ENCODE measurements around the gene TCP1. TPM values are rescaled to one million over a fixed set of nuclear protein-coding genes. Genes with fewer than 3 reads are reported as not detected.

Gene TCP1
- total RNA-seq, 4 donors from 2014 or later, result 68.8 to 233 (median 135) TPM

GRCh38 chr6:159790956-159791598, 1.7 kb upstream of the TCP1 start:
- Histone ChIP-seq H3K4me1 (peaks cover 0 to 40% (median 13%) of the 10 kb centered on the region in 4 donors), H3K9me3 (no peaks in the 10 kb centered on the region), H3K4me3 (peak overlapping the region; percentile 82 to 100 (median 96)), H3K36me3 (peaks cover 0 to 31% (median 0%) of the 10 kb centered on the region in 3 donors), H3K27me3 (no peaks in the 10 kb centered on the region), H3K27ac (peak overlapping the region; percentile 93 to 100 (median 96))
- peak in 1 of 3 donors; percentile 22 for DNase-seq
- TF ChIP-seq, protein P1, sequence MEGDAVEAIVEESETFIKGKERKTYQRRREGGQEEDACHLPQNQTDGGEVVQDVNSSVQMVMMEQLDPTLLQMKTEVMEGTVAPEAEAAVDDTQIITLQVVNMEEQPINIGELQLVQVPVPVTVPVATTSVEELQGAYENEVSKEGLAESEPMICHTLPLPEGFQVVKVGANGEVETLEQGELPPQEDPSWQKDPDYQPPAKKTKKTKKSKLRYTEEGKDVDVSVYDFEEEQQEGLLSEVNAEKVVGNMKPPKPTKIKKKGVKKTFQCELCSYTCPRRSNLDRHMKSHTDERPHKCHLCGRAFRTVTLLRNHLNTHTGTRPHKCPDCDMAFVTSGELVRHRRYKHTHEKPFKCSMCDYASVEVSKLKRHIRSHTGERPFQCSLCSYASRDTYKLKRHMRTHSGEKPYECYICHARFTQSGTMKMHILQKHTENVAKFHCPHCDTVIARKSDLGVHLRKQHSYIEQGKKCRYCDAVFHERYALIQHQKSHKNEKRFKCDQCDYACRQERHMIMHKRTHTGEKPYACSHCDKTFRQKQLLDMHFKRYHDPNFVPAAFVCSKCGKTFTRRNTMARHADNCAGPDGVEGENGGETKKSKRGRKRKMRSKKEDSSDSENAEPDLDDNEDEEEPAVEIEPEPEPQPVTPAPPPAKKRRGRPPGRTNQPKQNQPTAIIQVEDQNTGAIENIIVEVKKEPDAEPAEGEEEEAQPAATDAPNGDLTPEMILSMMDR (IDR thresholded peaks at IDR 0.05), result no peak
- TF ChIP-seq POLR2A (IDR thresholded peaks at IDR 0.05), result no peak

DNA sequence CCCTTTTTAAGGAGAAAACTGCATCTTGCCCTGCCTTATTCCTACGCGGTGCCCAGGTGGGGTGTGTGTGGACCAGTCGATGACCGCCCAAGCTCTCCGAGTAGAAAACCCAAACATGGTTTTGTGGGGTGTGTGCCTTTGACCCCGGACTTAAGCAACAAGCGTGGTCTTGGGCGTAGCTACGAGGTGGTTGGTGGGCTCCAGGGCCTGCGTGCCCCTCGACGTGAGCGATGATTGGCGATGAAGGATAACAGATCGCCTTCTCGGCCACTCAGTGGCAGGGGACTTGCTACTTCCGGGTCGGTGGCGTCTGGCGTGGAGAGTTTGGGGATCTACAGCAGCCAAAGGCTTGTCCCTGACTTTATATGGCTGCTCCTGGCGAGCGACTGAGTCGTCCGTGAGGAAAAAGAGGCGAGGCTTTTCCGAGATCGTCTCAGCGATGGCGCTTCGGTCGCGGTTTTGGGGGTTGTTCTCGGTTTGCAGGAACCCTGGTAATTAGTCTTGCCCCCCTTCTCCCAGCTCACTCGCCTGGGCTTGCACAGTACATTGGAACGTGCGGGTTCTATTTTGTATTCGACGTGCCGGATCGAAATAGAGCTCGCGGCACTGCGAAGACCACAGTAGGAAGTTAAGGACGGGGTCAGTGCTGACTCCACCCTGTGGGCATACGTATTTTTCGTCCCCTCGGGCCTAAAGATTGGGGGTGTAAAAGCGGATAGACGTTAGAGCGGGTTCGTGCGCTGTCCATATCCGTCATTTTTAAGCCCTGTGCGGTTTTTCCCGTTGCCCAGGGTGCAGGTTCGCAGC, 950 bp upstream of the TCP1 start, which contains the start of gene MRPL18:
TSS of gene MRPL18 (plus strand) at position 319 of the 807 bp plus-strand sequence. CDS start at position 440, 121 bp downstream.
- H3K4me1 ChIP-seq, result peaks cover 0 to 40% (median 13%) of the 10 kb centered on the region in 4 donors
- H3K36me3 ChIP-seq, result peaks cover 0 to 38% (median 0%) of the 10 kb centered on the region in 3 donors
- peak within 1 kb of the TSS; percentile 82 to 100 (median 96) for H3K4me3 ChIP-seq
- TF ChIP-seq, protein P1 (IDR thresholded peaks at IDR 0.05), result peak in 1 of 6 experiments; percentile 13
- peak; percentile 37 to 66 for TF ChIP-seq POLR2A (IDR thresholded peaks at IDR 0.05)
- peak; percentile 92 to 97 (median 95) for DNase-seq
- peak within 1 kb of the TSS; percentile 93 to 100 (median 96) for H3K27ac ChIP-seq
- no peaks in the 10 kb centered on the region for H3K27me3 ChIP-seq
- no peaks in the 10 kb centered on the region for H3K9me3 ChIP-seq

DNA sequence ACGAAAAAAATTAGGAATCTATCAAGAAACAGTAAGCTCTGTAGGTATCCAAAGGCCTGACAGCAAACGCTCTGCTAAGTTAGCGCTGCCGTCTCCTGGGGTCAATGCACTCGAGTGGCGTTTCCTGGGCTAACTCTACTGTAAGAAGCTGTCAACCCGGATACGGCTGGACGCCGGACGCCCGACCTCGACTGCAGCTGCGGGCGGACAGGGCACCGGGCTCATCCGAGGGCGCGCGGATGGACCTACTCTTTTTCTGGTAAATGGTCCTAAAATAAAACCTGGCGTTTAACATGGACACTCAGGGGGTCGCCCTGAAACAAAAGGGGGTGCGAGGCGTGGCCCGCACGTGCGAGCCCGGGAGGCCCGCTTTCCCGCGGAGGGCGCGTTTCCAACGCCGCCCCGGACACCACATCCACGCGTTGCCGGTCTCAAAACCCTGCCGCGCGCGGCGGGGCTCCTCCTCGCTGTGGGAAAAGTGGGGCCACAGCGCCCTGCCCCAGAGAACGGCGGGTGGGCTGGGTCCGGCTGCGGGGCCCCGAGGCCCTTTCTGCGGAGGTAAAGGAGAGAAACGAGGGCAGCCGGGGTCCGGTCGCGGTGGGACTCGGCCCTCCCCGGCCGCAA, 537 bp downstream of the TCP1 start:
- peak overlapping the region; percentile 82 to 100 (median 96) for H3K4me3 ChIP-seq
- peak overlapping the region; percentile 93 to 100 (median 96) for H3K27ac ChIP-seq
- H3K36me3 ChIP-seq, result peaks cover 0 to 48% (median 0%) of the 10 kb centered on the region in 3 donors
- no peaks in the 10 kb centered on the region for H3K9me3 ChIP-seq
- peak in 1 of 2 donors; percentile 14 for TF ChIP-seq POLR2A (IDR thresholded peaks at IDR 0.05)
- TF ChIP-seq, protein P1 (IDR thresholded peaks at IDR 0.05), result no peak
- H3K4me1 ChIP-seq, result peaks cover 0 to 40% (median 13%) of the 10 kb centered on the region in 4 donors
- no peaks in the 10 kb centered on the region for H3K27me3 ChIP-seq
- DNase-seq, result peak; percentile 65 to 83 (median 75)

- no peak for DNase-seq
- Histone ChIP-seq H3K27ac (peak overlapping the region in 3 of 4 donors; percentile 93 to 98 (median 94)), H3K4me1 (peaks cover 0 to 40% (median 13%) of the 10 kb centered on the region in 4 donors), H3K9me3 (no peaks in the 10 kb centered on the region), H3K4me3 (peak overlapping the region; percentile 82 to 100 (median 96)), H3K36me3 (peaks cover 0 to 54% (median 0%) of the 10 kb centered on the region in 3 donors), H3K27me3 (no peaks in the 10 kb centered on the region)
- TF ChIP-seq POLR2A (IDR thresholded peaks at IDR 0.05), result no peak
- TF ChIP-seq, protein P1 (IDR thresholded peaks at IDR 0.05), result no peak
Observed at GRCh38 chr6:159788276-159788675, 1.1 kb downstream of the TCP1 start.

GRCh38 chr6:159778542-159779103, 10.8 kb downstream of the TCP1 start:
- peaks cover 0 to 80% (median 0%) of the 10 kb centered on the region in 3 donors for H3K36me3 ChIP-seq
- H3K27ac ChIP-seq, result no peak overlapping the region
- H3K4me1 ChIP-seq, result no peaks in the 10 kb centered on the region
- H3K27me3 ChIP-seq, result no peaks in the 10 kb centered on the region
- no peak overlapping the region for H3K4me3 ChIP-seq
- no peak for DNase-seq
- H3K9me3 ChIP-seq, result no peaks in the 10 kb centered on the region
- TF ChIP-seq POLR2A (IDR thresholded peaks at IDR 0.05), result no peak
- TF ChIP-seq, protein P1 (IDR thresholded peaks at IDR 0.05), result no peak
